GM12878 (cell line): ENCODE data around the gene UTF1. TPM values are rescaled to one million over a fixed set of nuclear protein-coding genes. Genes with fewer than 3 reads are reported as not detected.

Source experiments
- ATAC-seq: fragments of 200-7000 bp; cut with Tn5 transposase; 3 replicates; pipeline ENCODE4 v1.9.1; 2020; ENCODE audit warnings: mild to moderate bottlenecking, moderate library complexity
- BruUV-seq: library from RNA; stranded (reverse); fragments of 400-500 nt; replicated peaks from 2 replicates; lab custom pipeline; 2021; lab: Mats Ljungman, UMichigan
- CTCF ChIA-PET: fragments of 300-600 bp; sonication (Branson Sonifier 250); formaldehyde crosslinking; extraction: SDS; loops from one replicate; lab custom pipeline; 2021; ENCODE audit warnings: inconsistent platforms; lab: Yijun Ruan, JAX
- POLR2A ChIA-PET: fragments of 350-600 bp; formaldehyde crosslinking; extraction: SDS; loops from one replicate; lab custom pipeline; 2021; ENCODE audit warnings: inconsistent platforms; lab: Charles Lee
- RAD21 ChIA-PET: fragments of 300-600 bp; sonication (Branson Sonifier 250); formaldehyde crosslinking; loops from one replicate; lab custom pipeline; 2023; ENCODE audit warnings: antibody characterized with exemption; ENCODE audit not compliant: unreplicated experiment; lab: Charles Lee
- SMC1A ChIA-PET: fragments of 300-600 bp; sonication (Branson Sonifier 250); formaldehyde crosslinking; loops from one replicate; lab custom pipeline; 2023; ENCODE audit not compliant: unreplicated experiment, uncharacterized antibody; lab: Charles Lee
- DNase-seq: peaks from one replicate; pipeline ENCODE4 v3.0.0-alpha.2; 2011; ENCODE audit warnings: low read depth, low spot score
- FAIRE-seq: peaks from 3 replicates; lab custom pipeline; 2011; peaks lifted over from hg19 to GRCh38; lab: Jason Lieb, UNC
- H2AFZ ChIP-seq: 2 replicates; pipeline ENCODE4 v1.6.0; 2011; ENCODE audit warnings: low read depth, low read length, control low read depth; ENCODE audit not compliant: control insufficient read depth
- H3K27ac ChIP-seq: 2 replicates; pipeline ENCODE4 v1.5.1; 2011; ENCODE audit warnings: control low read depth; ENCODE audit not compliant: control insufficient read depth, insufficient read depth
- H3K27me3 ChIP-seq, 2 experiments: replicated peaks in 1 of 2; 2 replicates each; pipeline versions ENCODE4 v1.6.0 to v1.6.1; 2011; ENCODE audit warnings: low read length in 1 of 2; ENCODE audit not compliant: control insufficient read depth in 2 of 2, insufficient read depth in 2 of 2
- H3K36me3 ChIP-seq, 2 experiments: 2 replicates each; pipeline ENCODE4 v1.5.1; 2011; ENCODE audit warnings: low read length in 1 of 2; ENCODE audit not compliant: control insufficient read depth in 2 of 2, insufficient read depth in 2 of 2
- H3K4me1 ChIP-seq: 2 replicates; pipeline ENCODE4 v1.6.1; 2011; ENCODE audit warnings: mild to moderate bottlenecking, low read length, moderate library complexity, mixed read lengths; ENCODE audit not compliant: control insufficient read depth, insufficient read depth
- H3K4me2 ChIP-seq: 2 replicates; pipeline ENCODE4 v1.6.0; 2011; ENCODE audit warnings: control low read depth; ENCODE audit not compliant: control insufficient read depth, insufficient read depth
- H3K4me3 ChIP-seq: fragments of 200-600 bp; sonication (generic); 2 replicates; pipeline ENCODE4 v1.5.1; 2016
- H3K79me2 ChIP-seq: 2 replicates; pipeline ENCODE4 v1.6.0; 2011; ENCODE audit warnings: low read length; ENCODE audit not compliant: control insufficient read depth, insufficient read depth
- H3K9ac ChIP-seq: 2 replicates; pipeline ENCODE4 v1.8.0; 2011; ENCODE audit warnings: low read length, control low read depth, mixed read lengths; ENCODE audit not compliant: control insufficient read depth, insufficient read depth
- H3K9me3 ChIP-seq: replicated peaks from 3 replicates; pipeline ENCODE4 v1.5.1; 2011; ENCODE audit warnings: mild to moderate bottlenecking, low read length; ENCODE audit not compliant: control insufficient read depth, insufficient read depth
- H4K20me1 ChIP-seq: 2 replicates; pipeline ENCODE4 v1.6.0; 2011; ENCODE audit not compliant: control insufficient read depth, insufficient read depth
- BHLHE40 ChIP-seq, 2 experiments: fragments of 450-650 bp in 1 of 2; IDR thresholded peaks; 2 replicates each; pipeline ENCODE4 v1.6.1; 2011 to 2017; ENCODE audit warnings: low read depth in 2 of 2, borderline replicate concordance in 1 of 2, improper control_type of control experiment in 1 of 2, low read length in 1 of 2, mild to moderate bottlenecking in 1 of 2
- CBX3 ChIP-seq: fragments of 200-600 bp; sonication (generic); IDR thresholded peaks from 2 replicates; pipeline ENCODE4 v1.6.1; 2016; ENCODE audit warnings: low read depth, borderline replicate concordance
- HDAC6 ChIP-seq: fragments of 200-600 bp; sonication (generic); IDR thresholded peaks from one replicate; pipeline ENCODE4 v1.8.0; 2017; ENCODE audit warnings: antibody characterized with exemption; ENCODE audit not compliant: unreplicated experiment
- IKZF1 ChIP-seq: fragments of 450-650 bp; conservative IDR thresholded peaks from 2 replicates; pipeline ENCODE4 v1.6.1; 2017; ENCODE audit warnings: antibody characterized with exemption, mild to moderate bottlenecking
- KDM1A ChIP-seq: fragments of 200-600 bp; sonication (generic); IDR thresholded peaks from 2 replicates; pipeline ENCODE4 v1.6.1; 2016; ENCODE audit warnings: borderline replicate concordance
- KLF5 ChIP-seq: fragments of 450-650 bp; IDR thresholded peaks from 2 replicates; pipeline ENCODE4 v1.6.1; 2014; ENCODE audit warnings: mild to moderate bottlenecking; ENCODE audit not compliant: partially characterized antibody
- LARP7 ChIP-seq: fragments of 450-650 bp; IDR thresholded peaks from 2 replicates; pipeline ENCODE4 v1.6.1; 2017; ENCODE audit warnings: mild to moderate bottlenecking
- NR2C1 ChIP-seq: fragments of 450-650 bp; IDR thresholded peaks from 2 replicates; pipeline ENCODE4 v1.6.1; 2017; ENCODE audit warnings: antibody characterized with exemption, mild to moderate bottlenecking, moderate library complexity
- POLR2AphosphoS5 ChIP-seq: IDR thresholded peaks from 2 replicates; pipeline ENCODE4 v1.6.1; 2011; ENCODE audit warnings: mild to moderate bottlenecking, low read length, inconsistent platforms
- SIN3A ChIP-seq: IDR thresholded peaks from 2 replicates; pipeline ENCODE4 v1.6.1; 2012; ENCODE audit warnings: low read depth, low read length, improper control_type of control experiment
- SIX5 ChIP-seq: IDR thresholded peaks from 2 replicates; pipeline ENCODE4 v1.6.1; 2011; ENCODE audit warnings: mild to moderate bottlenecking, low read depth, low read length, moderate library complexity; ENCODE audit not compliant: severe bottlenecking
- SKIL ChIP-seq: fragments of 450-650 bp; IDR thresholded peaks from 2 replicates; pipeline ENCODE4 v1.6.1; 2017; ENCODE audit warnings: mild to moderate bottlenecking, low read depth, inconsistent platforms; ENCODE audit not compliant: poor library complexity, severe bottlenecking
- SMC3 ChIP-seq: IDR thresholded peaks from 2 replicates; pipeline ENCODE4 v1.6.1; 2011; ENCODE audit warnings: low read length, improper control_type of control experiment, borderline replicate concordance
- ZNF274 ChIP-seq: IDR thresholded peaks from one replicate; pipeline ENCODE4 v1.8.0; 2011; ENCODE audit not compliant: insufficient read length, insufficient read depth
- whole genome bisulfite sequencing: methylation state at CpG from one replicate; pipeline ENCODE4 v1.1.6; 2016; ENCODE audit warnings: low lambda C conversion rate; ENCODE audit not compliant: insufficient replicate concordance, insufficient coverage; ENCODE audit errors: missing lambda C conversion rate; 5-methylcytosine and 5-hydroxymethylcytosine counted together
- in situ Hi-C: fragments of 300-500 bp; cut with MboI; formaldehyde crosslinking; loops from 9 replicates; pipeline ENCODE4 v1.14.3; 2018; ENCODE audit warnings: mixed read lengths
- intact Hi-C: fragments of 100-400 bp; cut with micrococcal nuclease; formaldehyde crosslinking; loops from one replicate; pipeline ENCODE4 v1.14.2; 2022; ENCODE audit not compliant: unreplicated experiment
- polyA plus RNA-seq, 11 experiments: library from polyadenylated mRNA; depleted of rRNA in 4 of 11; unstranded in 6 of 11; stranded (reverse) in 5 of 11; fragments of >200 nt; fragmentation: Nextera tagmentation in 4 of 11; fragmentation: Illumina TruSeq in 1 of 11; extraction: Ambion mirVana in 4 of 11; extraction: Trizol in 1 of 11; gene quantifications; 1 replicate in 1 of 11; 2 replicates in 10 of 11; pipeline versions ENCODE4 v1.2.1 to v1.2.3, GENCODE V29; 2011 to 2016; ENCODE audit warnings: inconsistent platforms in 2 of 11, missing spikeins in 2 of 11, low read depth in 1 of 11
- total RNA-seq, 4 experiments: library from RNA; depleted of rRNA in 3 of 4; stranded (reverse); fragments of >200 nt in 3 of 4; fragmentation: Illumina TruSeq in 1 of 4; extraction: Trizol in 1 of 4; gene quantifications; 2 replicates each; pipeline versions ENCODE4 v1.2.1 to v1.2.3, GENCODE V29; 2013 to 2021

Gene UTF1
- total and polyA plus RNA-seq, 10 of the 15 experiments (the other 5 are each of a cell fraction or from before 2014, with no cell fraction given): not detected

- peaks cover 33% of the 10 kb centered on the region for H3K4me1 ChIP-seq
- peaks cover 5 to 21% of the 10 kb centered on the region in 2 experiments; a peak in 3 of 4 replicates for H3K36me3 ChIP-seq
- peak overlapping the region; percentile 96 for H3K27ac ChIP-seq
- POLR2A ChIA-PET: interaction anchor here (0.6 to 0.9 kb wide), 2 partner anchors 9 to 15 kb away, joined by 3 read pairs; no protein-coding TSS in a partner anchor
- no TSS peak for BruUV-seq
- H3K27me3 ChIP-seq: no peaks in the 10 kb centered on the region
- peaks cover 23% of the 10 kb centered on the region for H3K79me2 ChIP-seq
- H3K9ac ChIP-seq: peak overlapping the region; percentile 92
- H2AFZ ChIP-seq: peak overlapping the region; percentile 48
- FAIRE-seq (no peak), DNase-seq (no peak), ATAC-seq (peak; percentile 5)
- WGBS: 2% methylated on average over 6 of the region's 6 CpGs
- TF ChIP-seq IKZF1: 0 out of 2 replicates have a peak, but pooled peaks have one; percentile 21
- no peak for TF ChIP-seq SMC3
- CTCF ChIA-PET: interaction anchor here (1.0 to 3.2 kb wide), 5 partner anchors 15 to 130 kb away, joined by 4 to 15 read pairs (median 5); no protein-coding TSS in a partner anchor
- peak overlapping the region; percentile 90 for H3K4me2 ChIP-seq
- SMC1A ChIA-PET: interaction anchor here (1.0 to 1.5 kb wide), 2 partner anchors 114 to 128 kb away, joined by 4 read pairs; no protein-coding TSS in a partner anchor
- H3K9me3 ChIP-seq: no peaks in the 10 kb centered on the region
- intact Hi-C loops (no loop called here), in situ Hi-C loops (no loop called here)
- RAD21 ChIA-PET: interaction anchor here (1.4 to 2.4 kb wide), 2 partner anchors 15 to 19 kb away, joined by 3 to 9 read pairs; no protein-coding TSS in a partner anchor
- H4K20me1 ChIP-seq: no peaks in the 10 kb centered on the region; the same call in 1 of the 2 replicates
- peak overlapping the region; percentile 94 for H3K4me3 ChIP-seq
These were observed 46.0 kb downstream of the UTF1 start for GRCh38 chr10:133276100-133276434.

DNA sequence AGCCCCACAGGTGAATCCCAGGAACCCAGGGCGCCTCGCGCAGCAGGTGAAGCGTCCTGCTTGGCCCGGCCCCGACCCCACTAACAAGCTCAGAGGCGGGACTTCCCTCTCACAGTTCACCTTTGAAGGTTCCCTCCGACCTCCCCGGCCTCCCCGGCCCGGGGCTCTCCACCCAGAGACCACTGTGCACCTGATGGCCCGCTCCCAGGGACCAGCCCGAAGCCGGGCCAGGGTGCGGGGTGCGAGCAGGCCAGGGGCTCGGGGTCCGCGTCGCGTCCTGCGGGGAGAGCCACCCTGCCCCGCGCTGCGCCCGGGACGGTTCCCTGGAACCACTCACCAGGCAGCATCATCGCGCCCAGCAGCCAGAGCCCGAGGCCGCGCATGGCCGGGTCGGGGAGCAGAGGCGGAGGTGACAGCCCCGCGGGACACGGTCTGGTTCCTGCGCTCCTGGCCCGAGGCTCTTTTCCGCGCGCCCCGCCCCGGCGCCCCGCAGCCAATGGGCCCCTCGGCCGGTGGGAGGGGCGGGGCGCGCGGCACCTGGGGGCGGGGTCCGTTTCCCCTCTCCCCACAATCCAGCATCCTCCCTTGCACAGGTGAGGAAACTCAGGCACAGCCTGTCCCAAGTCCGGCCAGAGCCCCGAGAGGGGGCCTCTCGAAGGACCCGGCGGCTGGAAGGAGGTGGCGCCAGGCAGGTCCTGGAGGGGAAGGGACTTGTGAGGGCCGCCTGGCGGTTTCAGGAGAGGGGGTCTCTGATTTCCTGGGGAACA, 46.6 kb downstream of the UTF1 start, which contains the start of gene ADAM8:
Gene ADAM8 (minus strand): TSS at position 434 of the 767 bp plus-strand sequence. CDS start 51 bp downstream, at position 383.
- peaks cover 3 to 19% of the 10 kb centered on the region in 2 experiments; a peak in 3 of 4 replicates for H3K36me3 ChIP-seq
- 9% methylated on average over 34 of the region's 63 CpGs for WGBS
- ChIA-PET CTCF (interaction anchor here (1.6 to 3.2 kb wide), 2 partner anchors 31 to 130 kb away, joined by 4 to 15 read pairs; no protein-coding TSS in a partner anchor), RAD21 (interaction anchor here (1.4 kb wide), 1 partner anchor 19 kb away, joined by 3 read pairs; no protein-coding TSS in a partner anchor), POLR2A (interaction anchor here (0.6 to 0.9 kb wide), 2 partner anchors 10 to 16 kb away, joined by 3 read pairs; no protein-coding TSS in a partner anchor), SMC1A (interaction anchor here (1.5 to 1.7 kb wide), 2 partner anchors 19 to 114 kb away, joined by 4 to 5 read pairs; no protein-coding TSS in a partner anchor)
- intact Hi-C loops (no loop called here), in situ Hi-C loops (no loop called here)
- no peaks in the 10 kb centered on the region for H3K27me3 ChIP-seq
- peak within 1 kb of the TSS; percentile 90 for H3K4me2 ChIP-seq
- peak within 1 kb of the TSS; percentile 92 for H3K9ac ChIP-seq
- H3K27ac ChIP-seq: peak within 1 kb of the TSS; percentile 96
- H3K9me3 ChIP-seq: no peaks in the 10 kb centered on the region
- H2AFZ ChIP-seq: peak within 1 kb of the TSS; percentile 58
- FAIRE-seq (peak; percentile 86), ATAC-seq (peak; percentile 77), DNase-seq (no peak)
- H3K4me3 ChIP-seq: peak within 1 kb of the TSS; percentile 94
- BruUV-seq: no TSS peak
- peaks cover 23% of the 10 kb centered on the region for H3K79me2 ChIP-seq
- H4K20me1 ChIP-seq: no peaks in the 10 kb centered on the region; the same call in 1 of the 2 replicates
- peaks cover 33% of the 10 kb centered on the region for H3K4me1 ChIP-seq
- no peak for TF ChIP-seq KLF5
- peak in 1 of 2 experiments; percentile 33; a peak in 1 of 4 replicates for TF ChIP-seq BHLHE40 (IDR thresholded peaks at IDR 0.05; ENCODE audit: borderline replicate concordance in 1 of 2, low read depth in 2 of 2, low read length in 1 of 2)
- TF ChIP-seq LARP7: peak; percentile 74
- no peak for TF ChIP-seq SIX5
- no peak for TF ChIP-seq ZNF274
- TF ChIP-seq NR2C1: no peak
- TF ChIP-seq SIN3A: no peak
- TF ChIP-seq KDM1A: no peak
- TF ChIP-seq SKIL: no peak
- peak; percentile 63; the same call in 1 of the 2 replicates for TF ChIP-seq POLR2AphosphoS5
- TF ChIP-seq CBX3: no peak
- no peak for TF ChIP-seq HDAC6
